HUDEP-2 (cell line): ENCODE results near the gene KIF1B.
"Not testable (repeated sequence)": the region's sequence is repeated elsewhere in the genome, so short reads cannot be mapped to it uniquely, and the experiment has no call there.

Source experiments
- DNase-seq, 76 experiments: peaks; one replicate each; lab custom pipeline; 2025; ENCODE audit not compliant: unreplicated experiment in 76 of 76; lab: John Stamatoyannopoulos, UW

Gene KIF1B

GRCh38 chr1:10415967-10416366 lies 205.6 kb downstream of the KIF1B start:
- not testable (repeated sequence) for DNase-seq

GRCh38 chr1:10418741-10419140 lies 208.4 kb downstream of the KIF1B start:
- not testable (repeated sequence) for DNase-seq

GRCh38 chr1:10419351-10419750 lies 209.0 kb downstream of the KIF1B start:
- DNase-seq = no peak

GRCh38 chr1:10421637-10422036 lies 211.3 kb downstream of the KIF1B start:
- DNase-seq = no peak

- DNase-seq = peak in 7 of 76 experiments; percentile 1 to 8 (median 5)
These were observed 213.7 kb downstream of the KIF1B start for GRCh38 chr1:10424034-10424433.

GRCh38 chr1:10424651-10425050 lies 214.3 kb downstream of the KIF1B start:
- DNase-seq = no peak

- not testable (repeated sequence) for DNase-seq
These were observed 215.6 kb downstream of the KIF1B start for GRCh38 chr1:10425826-10426534.

- DNase-seq = not testable (repeated sequence)
These were observed 216.1 kb downstream of the KIF1B start for GRCh38 chr1:10426535-10426848.

GRCh38 chr1:10428984-10429383 lies 218.6 kb downstream of the KIF1B start:
- DNase-seq = peak in 1 of 76 experiments; percentile 6

GRCh38 chr1:10429868-10430215 lies 219.5 kb downstream of the KIF1B start:
- DNase-seq = no peak

GRCh38 chr1:10430216-10431069 lies 220.1 kb downstream of the KIF1B start, which contains the start of gene CENPS:
Gene CENPS (plus strand): TSS chr1:10430433. CDS start chr1:10430518, 85 bp downstream.
- peak in 73 of 76 experiments; percentile 2 to 93 (median 74) for DNase-seq
